Endothelial cell of umbilical vein (primary cell): ENCODE measurements around the gene SNX9.

Experiments
- EZH2 ChIP-seq: IDR thresholded peaks from 2 replicates; pipeline ENCODE4 v1.6.1; 2012; ENCODE audit warnings: borderline replicate concordance, low read depth, mild to moderate bottlenecking, moderate library complexity, low read length, inconsistent platforms; ENCODE audit not compliant: severe bottlenecking
- POLR2AphosphoS5 ChIP-seq: IDR thresholded peaks from 2 replicates; pipeline ENCODE4 v1.6.1; 2012; ENCODE audit warnings: low read depth, mild to moderate bottlenecking, control low read depth, low read length, moderate library complexity; ENCODE audit not compliant: insufficient read depth
- TF ChIP-seq, protein P1 (sequence below), 2 donors: IDR thresholded peaks; 1 replicate in 1 of 2; 2 replicates in 1 of 2; pipeline ENCODE4 v1.5.1; 2011; ENCODE audit warnings: low read length in 2 of 2, mild to moderate bottlenecking in 2 of 2, moderate library complexity in 2 of 2, control low read depth in 1 of 2, inconsistent platforms in 1 of 2, low read depth in 1 of 2; ENCODE audit not compliant: insufficient read depth in 1 of 2; ENCODE audit errors: extremely low read depth in 1 of 2

DNA sequence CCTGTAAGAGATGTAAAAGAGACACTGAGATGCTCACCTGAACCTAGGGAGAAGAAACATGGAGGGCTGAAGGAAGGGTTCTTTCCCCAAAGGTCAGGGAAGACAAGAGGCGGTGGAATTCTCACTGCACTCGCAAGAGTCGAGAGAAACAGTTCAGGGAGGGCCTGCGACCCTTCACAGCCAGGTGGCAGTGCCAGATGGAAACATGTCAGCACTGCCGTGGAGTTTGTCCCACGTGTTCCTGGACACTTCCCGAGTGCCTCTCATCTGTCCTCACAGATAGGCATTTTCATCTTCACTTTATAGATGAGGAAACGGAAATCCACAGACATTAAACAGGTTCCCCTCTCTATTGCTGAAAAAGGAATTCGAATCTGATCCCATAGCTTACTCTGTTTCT lies 88.2 kb downstream of the SNX9 start:
- TF ChIP-seq, protein P1, sequence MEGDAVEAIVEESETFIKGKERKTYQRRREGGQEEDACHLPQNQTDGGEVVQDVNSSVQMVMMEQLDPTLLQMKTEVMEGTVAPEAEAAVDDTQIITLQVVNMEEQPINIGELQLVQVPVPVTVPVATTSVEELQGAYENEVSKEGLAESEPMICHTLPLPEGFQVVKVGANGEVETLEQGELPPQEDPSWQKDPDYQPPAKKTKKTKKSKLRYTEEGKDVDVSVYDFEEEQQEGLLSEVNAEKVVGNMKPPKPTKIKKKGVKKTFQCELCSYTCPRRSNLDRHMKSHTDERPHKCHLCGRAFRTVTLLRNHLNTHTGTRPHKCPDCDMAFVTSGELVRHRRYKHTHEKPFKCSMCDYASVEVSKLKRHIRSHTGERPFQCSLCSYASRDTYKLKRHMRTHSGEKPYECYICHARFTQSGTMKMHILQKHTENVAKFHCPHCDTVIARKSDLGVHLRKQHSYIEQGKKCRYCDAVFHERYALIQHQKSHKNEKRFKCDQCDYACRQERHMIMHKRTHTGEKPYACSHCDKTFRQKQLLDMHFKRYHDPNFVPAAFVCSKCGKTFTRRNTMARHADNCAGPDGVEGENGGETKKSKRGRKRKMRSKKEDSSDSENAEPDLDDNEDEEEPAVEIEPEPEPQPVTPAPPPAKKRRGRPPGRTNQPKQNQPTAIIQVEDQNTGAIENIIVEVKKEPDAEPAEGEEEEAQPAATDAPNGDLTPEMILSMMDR (IDR thresholded peaks at IDR 0.05; ENCODE audit: extremely low read depth in 1 of 2, insufficient read depth in 1 of 2, low read depth in 1 of 2, low read length in 2 of 2), result no peak
- TF ChIP-seq POLR2AphosphoS5 (no peak), EZH2 (no peak)
